CD4-positive, alpha-beta T cell treated with Interleukin-21 for 1 hour (primary cell): ENCODE results near the gene ASIC5.
A peak's percentile ranks its signal among the peaks of the same experiment; 100 is the strongest.

ENCODE experiments used
- DNase-seq: peaks from one replicate; pipeline ENCODE4 v3.0.0-alpha.2; 2020

Gene ASIC5

DNA sequence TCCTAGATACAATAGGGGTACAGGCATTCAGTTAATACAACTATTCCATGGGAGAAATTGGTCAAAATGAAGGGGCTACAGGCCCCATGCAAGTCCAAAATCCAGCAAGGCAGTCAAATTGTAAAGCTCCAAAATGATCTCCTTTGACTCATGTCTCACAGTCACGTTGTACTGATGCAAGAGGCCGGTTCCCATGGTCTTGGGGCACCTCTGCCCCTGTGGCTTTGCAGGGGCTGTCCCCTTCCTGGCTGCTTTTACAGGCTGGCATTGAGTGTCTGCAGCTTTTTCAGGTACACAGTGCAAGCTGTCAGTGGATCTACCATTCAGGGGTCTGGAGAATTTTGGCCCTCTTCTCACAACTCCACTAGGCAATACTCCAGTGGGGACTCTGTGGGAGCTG, 12.5 kb upstream of the ASIC5 start:
- DNase-seq = no peak

DNA sequence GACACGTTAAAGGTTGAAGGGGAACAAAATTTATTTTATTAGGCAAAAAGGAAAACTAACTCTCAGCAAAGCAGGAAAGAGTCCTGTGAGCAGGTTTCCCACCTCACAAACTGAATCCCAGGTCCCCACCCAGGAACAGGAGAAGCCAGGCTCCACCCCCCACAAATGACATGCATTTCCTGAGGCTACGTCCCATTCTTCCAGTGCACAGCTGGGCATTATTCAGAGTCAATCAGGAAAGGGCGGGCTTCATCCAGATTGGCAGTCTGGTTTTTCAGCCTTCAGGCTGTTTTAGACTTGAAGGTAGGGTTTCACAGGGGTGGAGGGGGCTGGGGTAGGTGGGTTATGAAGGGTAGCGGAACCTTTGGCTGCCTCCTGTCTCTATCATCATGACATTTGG, 11.9 kb upstream of the ASIC5 start:
- DNase-seq = no peak

DNA sequence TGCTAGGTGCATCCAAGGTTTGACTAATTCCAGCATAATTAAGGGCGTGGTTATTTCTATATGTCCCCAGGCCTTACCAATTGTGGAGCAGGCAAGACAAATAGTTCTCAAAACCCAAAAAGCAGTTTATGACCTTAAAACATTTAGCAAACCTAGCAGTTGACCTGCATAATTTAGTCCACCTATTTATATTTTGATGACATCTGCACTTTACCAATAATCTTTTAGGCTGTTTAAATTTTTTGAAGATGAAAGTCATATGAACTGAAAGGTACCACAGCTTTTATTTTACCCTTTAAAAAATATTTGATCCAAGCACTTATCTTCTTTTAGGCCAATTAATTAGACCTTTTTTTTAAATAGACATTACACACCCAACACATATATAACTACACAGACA, 9.8 kb upstream of the ASIC5 start:
- DNase-seq = no peak

DNA sequence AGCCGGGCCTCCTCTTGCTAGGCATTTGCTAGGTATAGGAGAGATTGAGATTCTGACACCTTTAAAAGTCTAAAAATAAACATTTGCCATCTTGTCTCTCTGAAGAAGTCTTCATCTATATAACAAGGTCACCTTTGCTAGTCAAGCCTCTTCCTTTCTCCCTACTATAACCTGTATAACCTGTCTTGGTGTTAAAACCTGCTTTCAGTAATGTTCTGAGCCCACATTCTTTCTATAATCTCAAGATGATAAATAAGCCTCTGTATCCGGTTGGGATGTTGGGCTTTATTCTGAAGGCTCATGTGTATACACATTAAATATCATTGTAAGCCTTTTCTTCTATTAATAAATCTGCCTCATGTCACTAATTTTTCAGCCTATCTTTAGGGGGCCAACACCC, 10.2 kb downstream of the ASIC5 start:
- DNase-seq = no peak

DNA sequence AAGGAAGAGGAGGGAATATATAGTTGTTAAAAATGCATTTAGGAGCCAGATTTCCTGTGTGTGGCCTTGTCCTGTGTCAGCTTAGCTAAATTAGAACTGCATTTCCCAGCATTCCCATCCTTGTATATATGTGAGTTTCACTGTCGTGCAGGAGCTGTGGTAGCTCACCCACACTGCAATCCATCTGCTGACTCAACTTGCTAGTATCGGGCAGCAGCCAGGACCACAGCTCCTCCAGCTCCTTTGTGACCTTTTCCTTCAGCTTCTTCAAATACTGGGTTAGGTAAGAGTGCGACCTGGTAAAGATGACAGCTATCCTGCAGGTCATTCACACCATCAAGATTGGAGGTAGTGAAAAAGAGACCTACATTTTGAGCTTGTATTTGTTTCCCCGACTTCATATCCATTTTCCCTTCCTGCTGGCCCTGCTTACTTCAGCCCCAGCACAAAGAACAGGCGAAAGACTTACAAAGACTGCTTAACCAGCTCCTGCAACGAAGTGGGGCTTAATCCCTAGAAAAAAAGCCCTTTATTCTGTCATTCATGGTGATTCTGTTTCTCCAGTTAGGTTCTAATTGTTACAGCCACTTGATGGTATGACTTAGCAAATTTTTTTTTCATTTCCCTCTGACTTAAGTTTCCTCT, 11.4 kb downstream of the ASIC5 start:
- DNase-seq = no peak

DNA sequence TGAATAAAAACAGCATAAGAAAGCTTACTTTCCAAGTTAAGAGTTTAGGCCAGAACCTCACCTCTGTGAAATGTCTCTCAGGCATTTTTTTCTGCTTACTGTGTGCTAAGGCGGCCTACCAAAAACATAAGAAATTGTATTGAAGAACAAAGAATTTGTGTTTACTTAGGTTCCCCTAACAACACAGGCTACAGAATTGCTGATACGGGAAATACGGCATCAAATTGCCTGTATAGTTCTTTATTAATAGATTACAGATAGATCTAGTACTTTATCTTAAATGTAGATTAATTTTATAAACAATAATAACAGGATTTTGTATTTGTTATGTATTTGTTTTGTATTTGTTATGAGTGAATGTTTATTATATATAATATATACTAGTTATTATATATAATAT, 12.9 kb downstream of the ASIC5 start:
- no peak for DNase-seq

DNA sequence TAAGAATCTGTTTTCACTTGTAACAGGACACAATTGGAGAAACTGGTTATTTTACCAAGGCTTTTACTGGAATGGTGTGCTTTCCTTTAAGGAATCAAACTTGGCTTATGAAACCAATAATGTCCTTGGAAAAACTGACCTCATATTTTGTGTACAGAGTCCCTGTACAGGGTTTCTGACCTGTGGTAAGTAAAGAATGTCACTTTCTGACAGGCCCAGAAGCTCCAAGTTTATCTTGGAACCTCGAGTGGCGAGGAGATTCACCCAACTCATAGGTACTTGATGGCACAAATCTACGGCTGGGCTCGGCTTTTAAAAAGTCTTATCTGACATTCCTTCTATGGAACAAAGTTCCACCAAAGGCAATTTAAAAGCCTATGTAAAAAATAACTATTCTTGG, 17.0 kb downstream of the ASIC5 start:
- DNase-seq = no peak

DNA sequence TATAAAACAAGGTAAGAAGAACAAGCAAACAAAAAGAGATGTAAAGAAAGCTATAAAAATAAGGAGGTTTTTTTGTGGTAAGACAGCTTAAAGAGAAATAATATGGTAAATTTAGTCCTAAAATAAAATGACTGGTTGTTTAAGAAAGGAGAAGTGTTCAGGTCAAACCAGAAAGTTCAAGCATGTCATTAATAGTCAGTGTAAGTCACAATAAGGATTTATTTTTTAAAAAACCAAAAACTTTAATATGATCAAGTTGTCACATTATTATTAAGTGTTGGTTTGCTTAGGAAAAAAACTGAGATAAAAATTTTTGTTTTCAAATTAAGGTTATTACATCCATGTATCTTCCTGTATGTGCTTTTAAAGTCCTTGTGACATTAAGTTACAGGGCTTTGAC, 19.1 kb downstream of the ASIC5 start:
- DNase-seq = no peak

DNA sequence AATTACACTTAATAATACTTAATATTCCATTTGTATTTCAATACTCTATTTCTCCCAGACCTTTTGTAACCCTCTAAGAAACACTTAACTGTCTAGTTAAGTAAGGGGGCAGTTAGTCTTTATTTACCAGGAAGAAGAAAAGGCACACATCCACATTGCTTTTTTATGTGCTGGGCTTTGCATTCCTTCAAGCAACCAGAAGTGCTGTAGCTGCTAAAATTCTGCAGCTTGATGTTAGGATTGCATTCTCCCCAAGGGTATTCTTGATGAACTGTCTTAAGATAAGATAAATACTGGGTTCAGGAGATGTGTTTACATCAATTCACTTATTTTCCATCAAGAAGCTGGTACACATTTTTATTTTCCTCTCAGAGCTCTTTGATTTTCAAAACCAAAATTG, 24.0 kb downstream of the ASIC5 start:
- DNase-seq = no peak

DNA sequence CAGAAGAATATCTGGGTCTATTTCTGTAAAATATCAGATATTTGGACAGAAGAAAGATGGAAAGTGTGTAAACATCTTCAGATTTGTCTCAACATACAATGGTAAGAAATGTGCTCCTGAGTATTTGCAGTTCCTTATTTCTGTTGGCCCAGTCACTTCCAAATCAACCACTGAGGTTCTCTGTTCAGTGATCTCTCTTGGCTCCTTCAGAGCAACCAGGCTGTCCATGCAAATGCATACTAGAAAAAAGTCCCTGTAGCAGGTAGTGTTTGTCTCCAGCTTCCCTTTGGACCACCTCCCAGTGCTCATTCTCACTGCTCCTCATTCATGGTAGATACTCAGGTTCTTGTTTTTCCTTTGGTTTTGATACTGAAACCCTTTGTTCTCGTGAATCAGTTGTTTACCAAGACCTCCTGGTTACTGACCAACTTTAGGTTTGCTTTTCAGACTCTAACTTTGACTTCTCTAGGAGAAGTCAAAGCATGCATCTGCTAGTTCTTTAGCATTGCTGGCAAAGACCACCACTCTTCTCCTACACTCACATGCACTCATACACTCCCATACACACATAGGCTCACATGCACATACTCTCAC, 28.8 kb downstream of the ASIC5 start:
- DNase-seq = no peak

DNA sequence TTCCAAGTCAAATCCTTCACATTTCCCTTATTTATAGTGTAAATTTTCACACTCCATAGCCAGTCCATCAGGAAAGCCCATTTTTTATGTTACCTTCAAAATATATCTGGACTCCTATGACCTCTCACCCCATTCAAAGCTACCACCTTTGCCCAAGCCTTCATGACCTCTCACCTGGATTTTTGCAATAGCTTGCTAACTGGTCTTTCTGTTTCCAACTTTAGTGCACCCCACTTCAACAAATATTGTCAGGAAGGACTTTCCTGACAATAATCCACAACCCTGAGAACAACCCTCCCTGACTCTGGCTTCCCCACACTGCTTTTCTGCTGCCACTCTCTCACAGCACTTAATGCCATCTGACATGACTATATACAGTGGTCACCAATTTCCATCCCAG, 33.4 kb downstream of the ASIC5 start:
- DNase-seq = no peak

DNA sequence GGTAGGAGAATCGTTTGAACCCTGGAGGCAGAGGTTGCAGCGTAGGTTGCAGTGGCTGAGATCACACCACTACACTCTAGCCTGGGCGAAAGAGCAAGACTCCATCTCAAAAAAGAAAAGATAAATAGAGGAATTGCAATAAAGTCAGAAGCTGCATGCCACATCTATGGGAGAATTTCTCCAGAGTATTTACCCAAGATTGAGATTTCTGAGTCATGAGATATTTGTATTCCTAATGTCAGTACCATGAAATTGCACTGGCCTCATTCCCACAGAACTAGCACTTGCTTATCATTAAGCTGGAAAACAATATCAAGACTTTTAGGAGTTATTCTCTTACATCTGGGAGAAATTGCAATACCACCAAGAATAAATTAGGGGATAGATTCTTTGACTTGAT, 37.4 kb downstream of the ASIC5 start:
- DNase-seq = no peak

DNA sequence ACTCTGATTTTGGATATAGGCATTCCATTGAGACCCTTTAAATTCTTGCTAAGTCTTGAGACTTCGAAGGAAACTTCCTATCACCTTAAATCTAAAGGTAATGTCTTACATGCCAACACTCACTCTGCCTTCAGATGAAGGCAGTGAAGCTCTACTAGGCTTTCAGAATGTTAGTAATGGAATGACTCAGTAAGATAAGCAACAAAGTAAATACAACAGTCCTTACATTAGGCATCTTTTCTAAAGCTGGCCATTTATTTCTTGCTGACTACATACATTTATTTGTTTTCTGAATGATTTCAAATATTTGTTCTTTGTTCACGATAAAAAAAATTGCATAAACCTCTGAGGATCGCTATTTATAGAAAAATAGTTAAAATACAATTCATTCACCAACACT, 43.5 kb downstream of the ASIC5 start:
- no peak for DNase-seq

DNA sequence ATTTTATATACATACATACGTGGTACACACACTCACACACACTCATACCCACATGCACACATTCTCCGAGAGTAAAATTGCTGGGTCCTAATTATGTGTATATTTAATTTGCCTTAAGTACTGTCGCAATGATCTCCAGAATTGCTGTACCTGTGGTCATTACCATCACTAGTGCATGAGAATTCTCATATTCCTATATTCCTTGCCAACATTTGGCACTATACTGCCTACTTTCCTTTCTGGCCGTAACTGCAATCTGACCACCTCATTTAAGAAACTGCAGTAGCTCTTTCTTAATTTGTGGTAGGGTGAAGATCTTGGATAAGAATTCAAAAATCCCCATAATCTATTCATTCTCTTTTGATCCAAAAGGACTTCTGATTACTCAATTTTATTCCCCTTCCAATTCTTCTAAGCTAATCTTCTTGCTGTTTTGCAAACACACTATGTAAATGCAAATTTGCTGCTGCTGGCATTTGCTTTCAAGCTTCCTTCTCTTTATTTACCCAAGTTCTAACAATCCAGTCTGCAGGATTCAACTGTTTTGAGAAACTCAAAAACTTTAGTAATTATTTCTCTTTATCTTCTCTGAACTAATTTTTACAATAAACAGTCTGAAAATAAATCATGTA, 45.1 kb downstream of the ASIC5 start:
- DNase-seq = no peak

DNA sequence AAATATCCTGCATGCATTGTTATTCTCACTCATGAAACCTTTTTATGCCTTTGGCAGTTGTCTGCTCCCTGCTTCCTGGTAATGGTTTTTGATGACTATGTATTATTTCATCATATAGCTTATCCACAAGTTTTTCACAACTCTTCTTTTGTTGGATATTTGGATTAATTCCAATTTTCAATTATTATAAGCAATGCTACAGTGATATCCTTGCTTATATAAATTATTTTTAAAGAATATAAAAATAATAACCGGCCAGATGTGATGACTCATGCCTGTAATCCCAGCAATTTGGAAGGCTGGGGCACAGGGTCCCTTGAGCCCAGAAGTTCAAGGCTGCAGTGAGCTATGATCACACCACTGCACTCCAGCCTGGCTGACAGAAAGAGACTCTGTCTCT, 47.0 kb downstream of the ASIC5 start:
- DNase-seq = no peak

DNA sequence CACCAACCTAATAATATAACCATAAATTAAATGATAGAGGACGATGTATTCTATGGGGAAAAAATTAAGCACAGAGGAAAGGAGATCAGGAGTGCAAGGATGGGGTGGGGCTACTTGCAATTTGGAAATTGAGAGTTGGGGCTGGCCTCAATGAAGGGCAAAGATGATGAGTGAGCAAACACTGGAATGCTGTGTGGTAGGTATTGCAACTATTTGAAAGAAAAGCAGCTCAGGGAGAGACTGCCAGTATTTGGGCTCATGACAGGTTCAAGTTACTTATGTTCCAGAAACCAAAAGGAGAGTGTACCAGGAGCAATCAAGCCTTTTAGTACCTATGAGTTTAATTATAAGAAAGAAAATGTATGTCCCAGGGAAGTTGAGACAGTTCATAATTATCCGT, 47.4 kb downstream of the ASIC5 start:
- no peak for DNase-seq

DNA sequence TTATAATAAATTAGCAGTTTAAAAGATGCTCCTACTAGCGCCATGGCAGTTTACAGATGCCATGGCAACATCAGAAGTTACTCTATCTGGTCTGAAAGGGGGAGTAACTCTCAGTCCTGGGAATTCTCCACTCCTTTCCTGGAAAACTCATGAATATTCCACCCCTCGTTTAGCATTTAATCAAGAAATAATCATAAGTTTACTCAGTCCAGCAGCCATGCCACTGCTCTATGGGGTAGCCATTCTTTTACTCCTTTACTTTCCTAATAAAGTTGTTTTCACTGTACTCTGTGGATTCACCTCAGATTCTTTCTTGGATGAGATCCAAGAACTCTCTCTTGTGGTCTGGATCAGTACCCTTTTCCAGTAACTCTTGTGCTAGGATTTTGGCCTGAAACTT, 55.0 kb downstream of the ASIC5 start:
- no peak for DNase-seq

DNA sequence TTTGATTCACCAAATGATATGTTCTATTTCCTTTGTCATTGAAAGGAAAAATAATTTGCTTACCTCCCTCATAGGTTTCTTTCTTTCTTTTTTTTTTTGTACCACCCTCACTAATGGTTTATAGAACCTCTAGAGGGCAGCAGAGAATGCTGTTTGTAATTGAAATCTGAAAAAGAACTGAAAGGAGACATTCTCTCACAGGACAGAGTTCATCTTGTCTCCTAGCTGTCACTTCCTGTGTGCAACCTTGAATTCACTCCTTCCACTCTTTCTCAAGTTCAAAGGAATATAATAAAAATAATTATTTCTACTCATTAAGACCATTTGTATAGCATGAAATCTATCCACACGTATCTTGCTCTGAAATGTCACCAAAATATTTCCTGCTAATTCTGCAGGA, 56.2 kb downstream of the ASIC5 start:
- peak; percentile 58 for DNase-seq

DNA sequence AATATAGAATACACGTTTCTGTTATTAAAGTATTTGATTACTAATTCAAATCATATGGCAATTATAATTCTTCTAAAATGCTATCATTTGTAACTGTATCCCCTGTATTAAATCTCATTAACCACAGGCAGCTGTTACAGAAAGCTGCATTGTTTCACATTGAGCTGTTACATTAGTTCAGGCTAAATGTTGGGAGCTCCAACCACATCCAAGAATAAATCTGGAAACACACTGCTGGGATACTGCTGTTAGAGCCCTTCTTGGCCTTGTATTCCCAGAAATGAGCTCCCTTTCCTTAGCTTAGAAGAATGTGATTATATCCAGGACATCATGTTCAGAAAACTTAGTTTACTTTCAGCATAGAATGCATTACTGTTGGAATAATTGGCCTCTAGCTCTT, 59.1 kb downstream of the ASIC5 start:
- no peak for DNase-seq

DNA sequence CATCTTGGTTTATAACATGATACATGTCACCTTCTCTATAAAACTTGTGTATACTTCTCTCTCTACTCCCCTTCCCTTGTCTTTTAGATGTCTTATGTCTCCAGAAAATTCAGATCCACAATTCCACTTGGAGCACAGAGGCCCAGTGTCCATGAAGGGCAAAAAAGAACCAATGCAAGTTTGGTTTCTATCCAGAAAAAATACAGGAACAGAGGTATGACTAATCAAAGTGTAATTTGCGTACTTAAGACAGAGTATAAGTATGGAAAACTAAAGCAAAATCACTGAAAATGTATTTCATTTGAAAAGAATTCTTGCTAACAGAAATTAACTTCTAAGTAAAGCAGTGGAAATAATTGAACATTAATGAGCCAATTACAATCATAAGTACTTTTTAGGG, 61.1 kb downstream of the ASIC5 start:
- no peak for DNase-seq

DNA sequence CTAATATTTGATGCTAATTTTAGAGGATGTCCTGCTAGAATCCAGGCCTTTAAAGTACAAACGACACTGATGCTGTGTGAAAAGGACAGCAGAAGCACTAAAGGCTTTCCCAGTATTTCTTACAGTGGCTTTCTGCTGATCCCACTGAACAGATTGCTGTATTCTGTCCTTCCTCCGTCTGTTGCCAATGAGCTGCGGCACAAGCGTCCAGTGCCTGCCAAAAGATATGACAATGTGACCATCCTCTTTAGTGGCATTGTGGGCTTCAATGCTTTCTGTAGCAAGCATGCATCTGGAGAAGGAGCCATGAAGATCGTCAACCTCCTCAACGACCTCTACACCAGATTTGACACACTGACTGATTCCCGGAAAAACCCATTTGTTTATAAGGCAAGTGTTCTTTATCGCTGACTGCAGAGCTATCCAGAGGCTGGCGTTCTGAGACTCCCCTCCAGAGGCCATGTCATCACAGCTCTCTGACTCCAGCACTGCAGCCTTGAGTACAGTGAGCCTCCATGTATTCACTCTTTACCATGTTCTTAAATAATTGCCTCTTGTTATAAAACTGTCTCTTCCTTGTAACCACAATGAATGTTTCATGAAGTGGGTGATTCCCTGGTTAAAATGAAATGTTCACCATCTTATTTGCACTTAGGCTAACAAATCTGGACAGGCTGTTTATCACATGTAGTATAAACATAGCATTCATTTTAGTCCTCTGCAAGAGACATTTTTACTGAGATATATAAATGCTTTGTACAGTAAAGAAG, 63.7 kb downstream of the ASIC5 start:
- DNase-seq = no peak

DNA sequence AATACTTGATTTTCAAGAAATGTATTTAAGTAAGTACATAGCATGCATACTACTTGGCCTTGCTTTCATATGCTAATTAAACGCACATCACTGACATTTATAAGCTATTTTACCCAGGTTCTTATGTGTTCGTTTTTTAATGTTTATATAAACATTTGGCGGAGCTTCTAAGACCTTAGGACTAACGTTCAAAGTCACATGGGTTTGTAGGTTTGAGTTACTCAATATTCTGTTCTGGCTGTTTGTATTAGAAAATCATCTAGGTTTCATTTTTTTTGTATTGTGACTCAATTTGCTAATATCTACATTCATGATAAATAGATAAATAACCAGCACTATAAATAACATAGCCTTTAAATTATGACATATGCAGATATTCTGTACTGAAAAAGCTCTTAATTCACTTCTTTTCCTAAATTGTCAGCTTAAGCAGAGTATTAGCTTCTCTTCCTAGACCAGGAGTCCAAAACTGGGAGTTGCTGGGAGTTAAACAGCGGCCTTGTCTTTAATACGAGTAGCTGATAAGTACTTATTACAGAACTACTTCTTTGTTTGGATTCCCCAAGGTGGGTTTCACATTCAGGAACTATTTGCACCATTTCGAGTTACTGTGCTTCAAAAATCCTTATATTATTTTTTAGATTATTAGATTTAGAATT, 65.3 kb downstream of the ASIC5 start:
- DNase-seq = no peak

DNA sequence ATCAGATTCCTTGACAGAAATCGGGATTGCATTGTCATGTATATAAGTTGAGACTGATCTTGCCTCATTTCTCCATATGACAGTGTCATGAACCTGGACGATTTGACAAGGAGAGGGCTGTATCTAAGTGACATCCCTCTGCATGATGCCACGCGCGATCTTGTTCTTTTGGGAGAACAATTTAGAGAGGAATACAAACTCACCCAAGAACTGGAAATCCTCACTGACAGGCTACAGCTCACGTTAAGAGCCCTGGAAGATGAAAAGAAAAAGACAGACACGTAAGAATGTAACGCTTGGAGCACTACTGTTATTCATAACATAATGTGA, 66.3 kb downstream of the ASIC5 start:
- DNase-seq = no peak
